GM12801 (cell line): ENCODE data around the gene DIPK1B.

Experiments used
- CTCF ChIP-seq: IDR thresholded peaks from one replicate; pipeline ENCODE4 v1.5.1; 2011; ENCODE audit warnings: control low read depth; ENCODE audit not compliant: insufficient read length; ENCODE audit errors: extremely low read depth

The DIPK1B gene

GRCh38 chr9:136671646-136672430 lies 40.5 kb upstream of the DIPK1B start:
- TF ChIP-seq CTCF, result no peak

DNA sequence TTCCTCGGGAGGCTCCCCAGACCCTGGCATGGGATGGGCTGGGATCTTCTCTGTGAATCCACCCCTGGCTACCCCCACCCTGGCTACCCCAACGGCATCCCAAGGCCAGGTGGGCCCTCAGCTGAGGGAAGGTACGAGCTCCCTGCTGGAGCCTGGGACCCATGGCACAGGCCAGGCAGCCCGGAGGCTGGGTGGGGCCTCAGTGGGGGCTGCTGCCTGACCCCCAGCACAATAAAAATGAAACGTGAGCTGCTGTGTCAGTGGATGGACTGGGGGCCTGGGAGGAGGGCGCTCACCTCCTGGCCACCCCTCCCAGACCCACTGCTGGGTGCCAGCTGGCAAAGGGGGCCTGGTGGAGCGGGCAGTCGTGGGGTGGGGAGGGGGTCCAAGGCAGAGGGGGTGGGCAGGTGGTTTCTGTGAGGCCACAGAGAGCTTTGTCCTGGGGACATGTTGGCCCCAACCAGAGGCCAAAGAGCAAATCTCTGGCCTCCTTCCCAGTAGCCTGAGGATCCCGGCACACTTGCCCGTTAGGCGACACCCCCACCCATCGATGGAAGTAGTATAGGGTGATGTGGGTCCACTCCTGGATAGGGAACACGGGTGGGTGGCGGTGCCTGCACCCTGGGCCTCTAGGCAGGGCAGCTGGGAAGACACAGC lies 39.8 kb upstream of the DIPK1B start:
- no peak for TF ChIP-seq CTCF

DNA sequence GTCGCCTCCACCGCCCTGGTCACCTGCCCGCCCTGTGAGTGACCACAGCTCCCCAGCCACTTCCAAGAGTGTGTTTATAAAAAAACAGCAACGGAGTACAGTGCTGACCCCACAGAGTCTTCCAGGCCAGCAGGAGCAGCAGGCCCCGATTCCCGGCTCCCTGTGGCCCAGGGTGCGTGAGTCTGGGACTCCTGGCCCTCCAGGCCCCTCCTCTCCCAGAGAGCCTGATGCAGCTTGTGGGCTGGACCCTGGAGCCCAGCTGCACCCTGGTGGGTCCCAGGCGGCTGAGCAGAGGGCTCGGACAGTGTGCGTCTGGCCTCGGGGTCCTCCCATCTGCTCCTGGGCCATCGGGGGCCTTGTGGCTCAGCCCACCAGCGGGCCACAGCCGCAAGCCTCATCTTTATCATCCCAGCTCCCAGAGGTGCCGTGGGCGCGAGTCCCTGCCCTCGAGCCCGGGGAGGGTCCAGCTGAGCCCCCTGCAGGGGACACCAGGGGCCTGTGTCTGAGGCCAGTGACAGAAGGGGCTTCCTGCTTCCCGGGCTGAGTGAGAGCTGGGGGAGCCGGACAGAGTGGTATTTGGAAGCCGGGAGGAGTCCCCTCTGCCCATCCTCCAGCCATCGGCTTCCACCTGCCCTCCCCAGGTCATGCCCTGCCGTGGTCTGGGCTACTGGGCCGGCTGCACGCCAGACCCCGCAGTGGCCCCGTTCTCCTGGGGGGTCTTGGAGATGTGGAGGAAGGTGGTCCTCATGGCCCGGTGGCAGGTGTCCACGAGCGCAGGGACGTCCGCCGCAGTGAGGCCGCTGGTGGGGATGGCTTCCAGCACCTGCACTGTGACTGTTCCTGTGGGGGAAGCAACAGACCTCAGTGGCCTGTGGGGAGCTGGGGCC lies 39.0 kb upstream of the DIPK1B start:
- no peak for TF ChIP-seq CTCF

DNA sequence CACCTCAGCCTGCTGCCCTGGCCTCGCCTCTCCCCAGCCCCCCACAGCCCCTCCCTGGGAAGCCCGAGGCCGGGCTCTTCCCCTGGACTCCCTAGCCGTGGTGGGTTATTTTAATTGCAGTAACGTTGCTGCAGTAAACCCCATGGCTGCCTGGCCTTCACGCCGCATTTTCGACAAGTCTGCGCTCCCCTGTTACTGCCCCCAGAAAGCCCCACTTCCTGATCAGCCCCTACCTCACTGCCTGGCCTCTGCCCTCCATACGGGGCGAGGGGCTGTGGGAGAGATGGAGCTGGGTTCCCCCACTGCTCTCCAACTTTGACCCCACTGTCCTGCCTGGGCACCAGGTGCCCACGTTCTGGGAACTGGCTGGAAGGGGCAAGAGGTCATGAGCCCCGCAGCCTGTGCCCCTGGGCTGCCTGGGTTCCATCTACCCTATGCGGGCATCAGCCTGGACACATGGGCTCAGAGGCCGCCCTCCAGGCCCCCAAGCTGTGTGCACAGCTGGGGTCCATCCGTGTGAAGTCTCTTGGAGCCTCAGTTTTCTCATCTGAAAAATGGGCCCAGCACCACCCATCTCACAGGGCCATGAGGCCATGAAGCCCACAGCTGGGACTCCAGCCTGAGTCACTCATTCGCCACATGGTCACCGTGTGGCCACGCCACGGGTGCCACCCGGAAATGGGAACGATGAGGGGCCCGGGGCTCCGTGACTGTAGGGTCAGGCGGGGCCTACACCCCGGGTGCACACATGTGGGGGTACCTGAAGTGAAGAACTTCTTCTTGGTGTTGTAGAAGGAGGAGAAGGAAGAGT lies 38.2 kb upstream of the DIPK1B start:
- no peak for TF ChIP-seq CTCF

DNA sequence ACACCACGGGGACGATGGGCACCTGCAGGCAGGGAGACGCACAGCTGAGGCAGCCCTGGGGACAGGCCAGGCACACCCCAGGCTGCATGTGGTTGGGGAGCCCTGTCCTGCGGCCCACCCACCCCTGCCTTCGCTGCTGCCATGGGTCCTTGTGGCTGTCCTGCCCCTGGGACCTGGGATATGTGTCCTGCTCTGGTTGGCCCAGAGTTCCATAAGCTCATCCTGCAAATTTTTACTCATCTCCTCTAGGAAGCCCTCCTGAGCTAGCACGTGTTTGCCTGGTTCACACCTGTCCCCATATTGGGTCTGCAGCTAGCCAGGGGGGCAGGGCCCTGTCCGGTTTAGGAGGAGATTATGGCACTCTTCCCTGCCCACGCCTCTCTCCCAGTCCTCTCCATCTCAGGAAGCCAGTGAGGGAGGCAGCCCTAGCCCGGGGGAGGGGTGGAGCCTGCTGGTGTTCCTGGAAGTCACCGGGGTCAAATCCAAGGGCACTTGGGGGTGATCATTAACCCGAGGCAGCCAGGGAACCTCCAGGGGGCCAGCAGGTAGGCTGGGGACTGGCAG lies 37.5 kb upstream of the DIPK1B start:
- no peak for TF ChIP-seq CTCF

DNA sequence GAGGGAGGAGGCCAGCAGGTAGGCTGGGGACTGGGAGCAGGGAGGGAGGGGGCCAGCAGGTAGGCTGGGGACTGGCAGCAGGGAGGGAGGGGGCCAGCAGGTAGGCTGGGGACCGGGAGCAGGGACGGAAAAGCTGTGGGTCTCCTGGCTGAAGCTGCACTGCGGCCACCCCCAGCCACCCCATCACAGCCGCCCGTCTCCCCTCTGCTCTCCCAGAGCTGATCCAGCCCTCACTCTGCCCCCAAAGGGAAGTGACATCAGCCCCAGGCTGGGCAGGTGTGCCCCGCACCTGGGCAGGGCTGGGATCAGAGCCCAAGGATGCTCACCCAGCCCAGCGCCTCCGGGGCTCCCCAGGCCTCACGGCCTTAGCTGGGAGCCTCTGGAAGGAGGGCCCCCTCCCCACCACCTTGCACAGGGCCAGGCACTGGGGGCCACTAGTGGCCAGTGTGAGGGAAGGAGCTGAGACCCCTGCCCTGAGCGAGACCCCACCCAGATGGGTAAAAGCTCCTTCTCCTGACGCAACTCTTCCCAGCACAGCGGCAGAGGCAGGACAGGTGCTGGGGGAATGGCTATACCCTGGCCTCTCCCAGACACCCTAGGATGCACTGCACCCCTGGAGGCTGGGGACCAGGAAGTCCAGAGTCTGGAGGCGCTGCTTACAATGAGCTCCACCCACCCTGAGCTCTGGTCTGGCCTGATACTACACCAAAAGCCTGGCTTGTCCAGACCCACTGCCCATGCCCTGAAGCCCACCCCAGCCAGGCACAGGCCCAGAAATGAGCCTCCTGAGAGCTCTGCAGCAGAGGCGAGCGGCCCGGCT lies 36.7 kb upstream of the DIPK1B start:
- TF ChIP-seq CTCF, result no peak
